Stimulated activated CD4-positive, alpha-beta T cell treated with anti-CD3 and anti-CD28 coated beads, Interleukin-4, amount 100 ng/mL, for 4 hours (primary cell): ENCODE data around the gene PRKCA.
"Not testable (repeated sequence)": the region's sequence is repeated elsewhere in the genome, so short reads cannot be mapped to it uniquely, and the experiment has no call there.

Experiments used
- DNase-seq, 2 experiments: peaks; one replicate each; pipeline ENCODE4 v3.0.0-alpha.2; 2020

The PRKCA gene

GRCh38 chr17:66702106-66702936 lies 399.9 kb downstream of the PRKCA start:
- no peak for DNase-seq

- no peak for DNase-seq
Observed at GRCh38 chr17:66704858-66705520, 402.6 kb downstream of the PRKCA start.

GRCh38 chr17:66706851-66707450 lies 404.5 kb downstream of the PRKCA start:
- DNase-seq = no peak

GRCh38 chr17:66711401-66711800 lies 409.0 kb downstream of the PRKCA start:
- no peak for DNase-seq

GRCh38 chr17:66711881-66712321 lies 409.5 kb downstream of the PRKCA start:
- DNase-seq = no peak

- no peak for DNase-seq
Observed at GRCh38 chr17:66712453-66712852, 410.0 kb downstream of the PRKCA start.

GRCh38 chr17:66713021-66713532 lies 410.7 kb downstream of the PRKCA start:
- not testable (repeated sequence) for DNase-seq

GRCh38 chr17:66713533-66714042 lies 411.2 kb downstream of the PRKCA start:
- DNase-seq = no peak

GRCh38 chr17:66714046-66715023 lies 411.9 kb downstream of the PRKCA start:
- no peak for DNase-seq

- no peak for DNase-seq
Observed at GRCh38 chr17:66715076-66715675, 412.8 kb downstream of the PRKCA start.

GRCh38 chr17:66715745-66716156 lies 413.3 kb downstream of the PRKCA start:
- no peak for DNase-seq

- DNase-seq = no peak
Observed at GRCh38 chr17:66716236-66717026, 414.0 kb downstream of the PRKCA start.

- no peak for DNase-seq
Observed at GRCh38 chr17:66717641-66718058, 415.2 kb downstream of the PRKCA start.

- no peak for DNase-seq
Observed at GRCh38 chr17:66720027-66720426, 417.6 kb downstream of the PRKCA start.

GRCh38 chr17:66720567-66720966 lies 418.2 kb downstream of the PRKCA start:
- DNase-seq = no peak

- DNase-seq = no peak
Observed at GRCh38 chr17:66722341-66722740, 419.9 kb downstream of the PRKCA start.

- DNase-seq = no peak
Observed at GRCh38 chr17:66724581-66725341, 422.3 kb downstream of the PRKCA start.

GRCh38 chr17:66725438-66725837 lies 423.0 kb downstream of the PRKCA start:
- not testable (repeated sequence) for DNase-seq

- no peak for DNase-seq
Observed at GRCh38 chr17:66725956-66726355, 423.5 kb downstream of the PRKCA start.

- no peak for DNase-seq
Observed at GRCh38 chr17:66726371-66726770, 424.0 kb downstream of the PRKCA start.
